Endothelial cell of umbilical vein (primary cell): ENCODE results near the gene HSFX2.
"Not testable (repeated sequence)": the region's sequence is repeated elsewhere in the genome, so short reads cannot be mapped to it uniquely, and the experiment has no call there.

ENCODE experiments used
- EZH2 ChIP-seq: IDR thresholded peaks from 2 replicates; pipeline ENCODE4 v1.6.1; 2012; ENCODE audit warnings: borderline replicate concordance, low read depth, mild to moderate bottlenecking, moderate library complexity, low read length, inconsistent platforms; ENCODE audit not compliant: severe bottlenecking
- JUN ChIP-seq: IDR thresholded peaks from 2 replicates; pipeline ENCODE4 v1.6.1; 2011; ENCODE audit warnings: borderline replicate concordance, low read depth; ENCODE audit not compliant: insufficient read length, insufficient read depth
- POLR2AphosphoS5 ChIP-seq: IDR thresholded peaks from 2 replicates; pipeline ENCODE4 v1.6.1; 2012; ENCODE audit warnings: low read depth, mild to moderate bottlenecking, control low read depth, low read length, moderate library complexity; ENCODE audit not compliant: insufficient read depth
- TF ChIP-seq, protein P1 (sequence below), 2 donors: IDR thresholded peaks; 1 replicate in 1 of 2; 2 replicates in 1 of 2; pipeline ENCODE4 v1.5.1; 2011; ENCODE audit warnings: low read length in 2 of 2, mild to moderate bottlenecking in 2 of 2, moderate library complexity in 2 of 2, control low read depth in 1 of 2, inconsistent platforms in 1 of 2, low read depth in 1 of 2; ENCODE audit not compliant: insufficient read depth in 1 of 2; ENCODE audit errors: extremely low read depth in 1 of 2
- TF ChIP-seq, protein P2 (sequence below): IDR thresholded peaks from 2 replicates; pipeline ENCODE4 v1.6.1; 2011; ENCODE audit not compliant: insufficient read depth, insufficient read length

DNA sequence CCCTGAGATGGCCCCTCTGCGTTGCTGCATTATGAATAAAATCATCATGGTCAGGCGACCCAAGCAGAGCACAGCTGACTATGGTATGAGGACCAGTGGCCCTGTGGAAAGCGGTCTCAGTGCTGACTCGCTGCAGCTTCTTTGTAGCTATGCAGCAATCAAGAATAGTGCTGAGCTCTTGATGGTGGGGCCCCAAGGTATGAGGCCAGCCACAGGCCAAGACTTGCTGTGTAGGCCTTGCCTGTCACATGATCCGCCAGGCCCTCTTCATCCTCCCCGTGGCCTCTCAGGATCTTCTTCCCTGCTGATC is 43.2 kb downstream of the HSFX2 start:
- TF ChIP-seq, protein P1, sequence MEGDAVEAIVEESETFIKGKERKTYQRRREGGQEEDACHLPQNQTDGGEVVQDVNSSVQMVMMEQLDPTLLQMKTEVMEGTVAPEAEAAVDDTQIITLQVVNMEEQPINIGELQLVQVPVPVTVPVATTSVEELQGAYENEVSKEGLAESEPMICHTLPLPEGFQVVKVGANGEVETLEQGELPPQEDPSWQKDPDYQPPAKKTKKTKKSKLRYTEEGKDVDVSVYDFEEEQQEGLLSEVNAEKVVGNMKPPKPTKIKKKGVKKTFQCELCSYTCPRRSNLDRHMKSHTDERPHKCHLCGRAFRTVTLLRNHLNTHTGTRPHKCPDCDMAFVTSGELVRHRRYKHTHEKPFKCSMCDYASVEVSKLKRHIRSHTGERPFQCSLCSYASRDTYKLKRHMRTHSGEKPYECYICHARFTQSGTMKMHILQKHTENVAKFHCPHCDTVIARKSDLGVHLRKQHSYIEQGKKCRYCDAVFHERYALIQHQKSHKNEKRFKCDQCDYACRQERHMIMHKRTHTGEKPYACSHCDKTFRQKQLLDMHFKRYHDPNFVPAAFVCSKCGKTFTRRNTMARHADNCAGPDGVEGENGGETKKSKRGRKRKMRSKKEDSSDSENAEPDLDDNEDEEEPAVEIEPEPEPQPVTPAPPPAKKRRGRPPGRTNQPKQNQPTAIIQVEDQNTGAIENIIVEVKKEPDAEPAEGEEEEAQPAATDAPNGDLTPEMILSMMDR (IDR thresholded peaks at IDR 0.05; ENCODE audit: extremely low read depth in 1 of 2, insufficient read depth in 1 of 2, low read depth in 1 of 2, low read length in 2 of 2) = not testable (repeated sequence)
- TF ChIP-seq, protein P2, sequence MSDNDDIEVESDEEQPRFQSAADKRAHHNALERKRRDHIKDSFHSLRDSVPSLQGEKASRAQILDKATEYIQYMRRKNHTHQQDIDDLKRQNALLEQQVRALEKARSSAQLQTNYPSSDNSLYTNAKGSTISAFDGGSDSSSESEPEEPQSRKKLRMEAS = not testable (repeated sequence)
- TF ChIP-seq POLR2AphosphoS5, JUN, EZH2: not testable (repeated sequence)
